NCI-H774 (cell line): ENCODE measurements around the gene TNFRSF19.

Experiments
- DNase-seq: peaks from one replicate; lab custom pipeline; 2025; lab: John Stamatoyannopoulos, UW

Gene TNFRSF19

DNA sequence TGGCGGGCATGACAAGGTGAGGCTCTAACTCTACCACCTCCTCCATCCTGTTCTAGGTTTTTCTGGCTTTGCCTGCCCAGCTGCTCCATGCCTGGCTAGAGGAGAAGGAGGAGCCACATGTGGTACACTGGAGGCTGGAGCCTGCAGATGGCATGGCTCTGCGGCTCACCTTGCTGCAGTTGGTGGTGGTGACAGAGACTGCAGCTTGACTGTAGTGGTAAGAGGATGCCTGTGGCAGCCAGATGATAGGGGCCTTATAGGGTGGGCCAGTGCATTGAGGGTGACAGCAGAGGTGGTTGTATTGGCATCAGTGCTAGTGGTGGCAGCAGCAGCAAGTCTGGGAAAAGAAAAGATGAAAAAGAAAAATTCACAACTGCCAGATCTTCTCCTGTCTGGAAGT, 146.2 kb downstream of the TNFRSF19 start:
- DNase-seq, result no peak

DNA sequence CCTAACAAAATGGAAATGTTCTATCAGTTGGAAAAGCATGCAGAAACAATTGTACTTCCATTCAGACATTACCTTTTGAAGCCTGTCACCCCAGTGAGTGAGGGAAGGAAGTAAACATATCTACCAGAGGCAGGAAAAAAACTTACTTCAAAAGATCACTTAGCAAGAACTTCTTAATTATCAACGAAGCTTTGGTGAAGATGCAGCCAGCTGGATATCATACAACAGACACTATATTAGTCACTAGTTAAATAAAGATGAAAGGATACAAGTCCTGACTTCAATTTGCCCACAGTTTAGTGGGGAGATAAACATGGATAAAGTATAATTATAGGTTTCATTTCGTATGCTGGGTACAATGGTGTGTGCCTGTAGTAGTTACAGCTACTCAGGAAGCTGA, 148.8 kb downstream of the TNFRSF19 start:
- no peak for DNase-seq

DNA sequence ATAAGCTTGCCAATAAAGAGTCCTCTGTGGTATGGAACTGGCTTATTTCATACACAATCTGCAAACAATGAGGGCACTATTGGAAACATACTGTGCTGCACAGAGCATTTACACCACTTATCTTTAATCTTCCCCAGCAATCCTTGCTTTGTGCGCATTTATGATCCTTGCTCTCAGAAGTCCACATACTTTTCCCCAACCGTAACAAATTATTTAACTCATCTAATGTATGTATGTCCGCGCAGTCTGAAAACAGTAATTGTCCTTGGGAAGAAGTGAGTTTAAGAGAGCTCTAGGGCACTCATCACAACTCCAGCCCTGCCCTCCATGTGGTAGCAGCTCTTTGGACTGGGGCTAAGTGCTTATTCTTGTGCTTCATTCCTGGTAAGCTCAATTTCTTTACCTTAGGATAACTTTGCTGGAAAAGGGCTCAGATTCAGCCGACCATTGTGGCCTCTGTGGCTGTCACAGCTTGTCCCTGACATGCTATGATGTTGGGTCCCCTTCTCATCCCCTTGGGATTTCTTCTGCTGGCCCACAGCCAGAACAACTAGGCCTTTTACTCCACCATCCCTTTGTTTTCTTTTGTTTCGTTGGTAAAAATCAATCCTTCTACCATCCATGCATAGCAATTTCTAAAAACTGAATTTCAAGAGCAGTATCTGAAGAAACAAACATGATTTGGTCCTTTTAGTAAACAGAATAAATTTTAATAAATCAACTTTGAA, 152.7 kb downstream of the TNFRSF19 start:
- no peak for DNase-seq

DNA sequence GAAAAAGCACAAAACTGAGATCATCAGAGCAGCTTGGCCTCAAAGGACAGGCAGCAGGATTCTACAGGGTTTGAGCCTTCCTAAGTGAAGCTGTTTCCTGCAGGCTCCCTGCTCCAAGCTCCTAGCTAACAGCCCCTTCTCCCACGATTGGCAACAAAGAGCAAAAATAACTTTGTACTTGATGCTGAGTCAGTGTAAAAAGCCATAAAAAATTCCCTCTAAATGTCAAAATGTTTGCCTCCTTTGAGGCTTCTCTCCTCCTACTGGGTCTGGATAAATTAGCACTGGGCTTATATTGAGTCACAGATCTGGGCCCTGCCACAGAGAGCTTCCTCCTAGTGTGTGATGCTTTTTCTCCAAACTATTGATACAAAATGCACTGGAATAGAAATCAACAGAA, 153.3 kb downstream of the TNFRSF19 start:
- no peak for DNase-seq

DNA sequence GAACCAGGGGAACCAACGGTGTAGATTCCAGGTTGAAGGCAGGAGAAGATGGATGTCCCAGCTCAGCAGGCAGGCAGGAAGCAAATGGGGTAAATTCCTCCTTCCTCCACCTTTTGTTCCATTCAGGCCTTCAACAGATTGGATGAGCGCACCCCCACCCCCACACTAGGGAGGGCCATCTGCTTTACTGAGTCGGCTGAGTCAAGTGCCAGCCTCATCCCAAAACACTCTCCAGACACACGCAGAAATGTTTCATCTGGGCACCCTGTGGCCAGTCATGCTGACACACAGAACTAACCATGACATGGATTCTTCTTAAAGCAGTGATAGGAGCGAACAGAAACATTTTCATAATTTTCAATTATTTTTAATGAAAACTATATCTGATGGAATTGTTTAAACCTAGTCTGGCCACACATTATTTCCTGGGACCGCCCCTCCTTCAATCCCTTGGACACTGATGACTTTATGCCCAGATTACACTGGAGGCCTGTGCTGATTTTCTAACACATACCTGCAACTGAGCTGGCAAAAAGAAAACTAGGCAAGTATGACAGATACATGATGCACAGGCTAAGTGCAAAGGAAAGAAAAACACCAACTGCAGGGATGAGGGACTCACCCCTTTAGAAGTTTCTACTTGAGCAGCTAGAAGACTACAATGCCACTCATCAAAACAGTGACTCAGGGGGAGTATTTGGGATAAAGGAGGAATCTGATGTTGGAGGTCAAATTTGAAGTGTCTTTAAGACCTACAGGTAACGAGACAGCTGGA, 154.2 kb downstream of the TNFRSF19 start:
- DNase-seq, result no peak
